ENCODE results near the gene CDH4.

CDH4 gene

DNA sequence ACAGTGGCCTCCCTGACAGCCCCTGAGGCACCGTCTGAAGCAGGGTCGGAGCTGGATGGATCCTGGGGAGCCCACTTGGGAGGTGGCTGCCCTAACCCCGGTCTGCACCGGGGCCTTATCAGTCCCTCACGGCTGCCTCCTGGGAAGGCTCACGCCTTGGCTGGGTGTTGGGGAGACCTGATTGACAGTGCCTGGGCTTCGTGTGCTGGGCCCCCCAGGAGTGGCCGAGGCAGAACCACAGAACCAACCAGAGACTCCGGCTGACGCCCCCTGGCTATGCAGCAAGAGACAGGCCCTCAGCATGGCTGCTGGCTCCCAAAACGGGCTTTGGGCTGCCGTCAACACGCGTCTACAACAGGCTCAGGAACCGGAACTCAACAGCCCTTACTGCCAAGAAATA lies 594.0 kb downstream of the CDH4 start:
- WGBS, 2 donors (ENCODE audit: extremely low coverage in 2 of 2, insufficient read length in 2 of 2, insufficient replicate concordance in 1 of 2): no CpG with 5 or more reads among the region's 15 CpGs
- peaks cover 4 to 16% of the 10 kb centered on the region in 2 donors for H3K9me3 ChIP-seq (replicated peaks in 1 of 2; ENCODE audit: control insufficient read depth in 2 of 2, insufficient read depth in 1 of 2, low read depth in 1 of 2, low read length in 2 of 2)
- peak overlapping the region; percentile 40 for H3K18ac ChIP-seq (ENCODE audit: low read length)
- no peak overlapping the region for H3K4me3 ChIP-seq (ENCODE audit: low read length in 2 of 2)
- no peak overlapping the region for H2BK12ac ChIP-seq (ENCODE audit: low read length)
- H3K9ac ChIP-seq (ENCODE audit: low read depth, low read length, poor library complexity): no peak overlapping the region
- no peak overlapping the region for H4K8ac ChIP-seq (ENCODE audit: low read depth, low read length)
- no peaks in the 10 kb centered on the region for H3K79me1 ChIP-seq (ENCODE audit: low read depth, low read length)
- H3K4me1 ChIP-seq (ENCODE audit: control insufficient read depth in 2 of 2, insufficient read depth in 1 of 2, low read depth in 1 of 2, low read length in 2 of 2): peaks cover 17% of the 10 kb centered on the region in 2 donors
- H3K23ac ChIP-seq (ENCODE audit: low read depth, low read length, poor library complexity): no peak overlapping the region
- no peak overlapping the region for H3K27ac ChIP-seq (replicated peaks; ENCODE audit: low read length)
- no peak overlapping the region for H4K91ac ChIP-seq (ENCODE audit: low read depth, low read length, poor library complexity)
- DNase-seq (ENCODE audit: low spot score): no peak
- no peak overlapping the region for H2BK120ac ChIP-seq (ENCODE audit: low read depth, low read length)
- H3K14ac ChIP-seq (ENCODE audit: low read length): no peak overlapping the region
- H2BK5ac ChIP-seq (ENCODE audit: low read length): no peak overlapping the region
- H3K27me3 ChIP-seq (ENCODE audit: control insufficient read depth in 3 of 3, insufficient read depth in 3 of 3, low read depth in 1 of 3, low read length in 3 of 3): peaks cover 0 to 2% (median 0%) of the 10 kb centered on the region in 3 experiments
- no peak overlapping the region for H3K4me2 ChIP-seq (ENCODE audit: insufficient read depth, low read length, poor library complexity, severe bottlenecking)
- H2BK15ac ChIP-seq (ENCODE audit: low read length): no peak overlapping the region
- no peak overlapping the region for H3K4ac ChIP-seq (ENCODE audit: low read length)
- H2AFZ ChIP-seq (ENCODE audit: low read length): no peak overlapping the region
- H2AK5ac ChIP-seq (ENCODE audit: low read depth, low read length): peak overlapping the region; percentile 31
- no peaks in the 10 kb centered on the region for H3K36me3 ChIP-seq (replicated peaks in 1 of 2; ENCODE audit: control insufficient read depth in 2 of 2, insufficient read depth in 2 of 2, low read length in 2 of 2)

DNA sequence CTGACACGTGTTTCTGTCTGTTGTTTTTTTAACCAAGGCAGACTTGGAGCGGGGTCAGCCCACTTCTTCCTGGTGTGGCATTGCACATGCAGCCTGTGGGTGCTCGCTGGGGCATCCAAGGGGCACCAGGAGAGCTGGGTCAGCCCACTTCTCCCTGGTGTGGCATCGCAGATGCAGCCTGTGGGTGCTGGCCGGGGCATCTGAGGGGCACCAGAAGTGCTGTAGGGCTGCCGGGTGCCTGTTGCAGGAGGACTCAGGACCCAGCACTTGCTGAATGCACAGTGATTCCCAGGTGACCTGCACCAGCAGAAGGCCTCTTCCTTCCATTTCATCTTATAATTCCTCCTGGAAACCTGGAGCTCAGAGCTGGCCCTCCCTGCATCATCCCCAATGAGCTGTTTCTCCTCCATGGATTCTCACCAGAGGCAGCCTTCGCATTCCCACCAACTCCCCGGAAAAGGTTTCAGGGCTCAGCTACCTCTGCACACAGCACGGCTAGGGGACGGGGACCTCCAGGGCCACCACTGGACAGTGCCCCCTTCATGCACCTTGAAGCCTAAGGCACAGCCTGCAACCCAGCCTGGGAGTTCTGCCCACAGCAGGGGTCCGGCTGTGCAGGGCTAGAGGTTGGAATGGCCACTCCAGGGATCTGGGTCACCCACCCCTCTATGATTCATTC lies 594.8 kb downstream of the CDH4 start:
- H3K9me3 ChIP-seq (replicated peaks in 1 of 2; ENCODE audit: control insufficient read depth in 2 of 2, insufficient read depth in 1 of 2, low read depth in 1 of 2, low read length in 2 of 2): peaks cover 4 to 16% of the 10 kb centered on the region in 2 donors
- no CpG with 5 or more reads among the region's 11 CpGs for WGBS, 2 donors (ENCODE audit: extremely low coverage in 2 of 2, insufficient read length in 2 of 2, insufficient replicate concordance in 1 of 2)

DNA sequence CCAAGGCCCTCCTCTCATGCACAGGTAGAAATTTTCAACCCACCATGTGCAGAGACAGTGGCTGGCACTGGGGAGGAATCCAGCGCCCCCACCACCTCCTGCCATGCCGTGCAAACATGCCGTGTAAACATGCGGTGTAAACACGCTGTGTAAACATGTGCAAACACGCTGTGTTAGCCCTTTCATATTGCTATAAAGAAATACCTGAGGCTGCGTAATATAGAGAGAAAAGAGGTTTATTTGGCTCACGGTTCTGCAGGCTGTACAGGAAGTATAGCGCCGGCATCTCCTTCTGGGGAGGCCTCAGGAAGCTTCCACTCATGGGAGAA lies 595.3 kb downstream of the CDH4 start:
- H2BK120ac ChIP-seq (ENCODE audit: low read depth, low read length): no peak overlapping the region
- no peak overlapping the region for H3K4me2 ChIP-seq (ENCODE audit: insufficient read depth, low read length, poor library complexity, severe bottlenecking)
- no peak overlapping the region for H3K27ac ChIP-seq (replicated peaks; ENCODE audit: low read length)
- no peak overlapping the region for H4K8ac ChIP-seq (ENCODE audit: low read depth, low read length)
- peaks cover 4 to 16% of the 10 kb centered on the region in 2 donors for H3K9me3 ChIP-seq (replicated peaks in 1 of 2; ENCODE audit: control insufficient read depth in 2 of 2, insufficient read depth in 1 of 2, low read depth in 1 of 2, low read length in 2 of 2)
- H3K36me3 ChIP-seq (replicated peaks in 1 of 2; ENCODE audit: control insufficient read depth in 2 of 2, insufficient read depth in 2 of 2, low read length in 2 of 2): no peaks in the 10 kb centered on the region
- H2AFZ ChIP-seq (ENCODE audit: low read length): no peak overlapping the region
- H3K79me1 ChIP-seq (ENCODE audit: low read depth, low read length): no peaks in the 10 kb centered on the region
- no peak overlapping the region for H3K4me3 ChIP-seq (ENCODE audit: low read length in 2 of 2)
- no CpG with 5 or more reads among the region's 10 CpGs for WGBS, 2 donors (ENCODE audit: extremely low coverage in 2 of 2, insufficient read length in 2 of 2, insufficient replicate concordance in 1 of 2)
- no peak overlapping the region for H3K14ac ChIP-seq (ENCODE audit: low read length)
- H2BK15ac ChIP-seq (ENCODE audit: low read length): no peak overlapping the region
- no peak for DNase-seq (ENCODE audit: low spot score)
- no peak overlapping the region for H3K23ac ChIP-seq (ENCODE audit: low read depth, low read length, poor library complexity)
- peaks cover 0 to 2% (median 0%) of the 10 kb centered on the region in 3 experiments for H3K27me3 ChIP-seq (ENCODE audit: control insufficient read depth in 3 of 3, insufficient read depth in 3 of 3, low read depth in 1 of 3, low read length in 3 of 3)
- H2AK5ac ChIP-seq (ENCODE audit: low read depth, low read length): no peak overlapping the region
- H3K18ac ChIP-seq (ENCODE audit: low read length): no peak overlapping the region
- H3K4ac ChIP-seq (ENCODE audit: low read length): no peak overlapping the region
- peak overlapping the region; percentile 20 for H2BK5ac ChIP-seq (ENCODE audit: low read length)
- no peak overlapping the region for H3K9ac ChIP-seq (ENCODE audit: low read depth, low read length, poor library complexity)
- peaks cover 17 to 21% of the 10 kb centered on the region in 2 donors for H3K4me1 ChIP-seq (ENCODE audit: control insufficient read depth in 2 of 2, insufficient read depth in 1 of 2, low read depth in 1 of 2, low read length in 2 of 2)
- H4K91ac ChIP-seq (ENCODE audit: low read depth, low read length, poor library complexity): no peak overlapping the region
- H2BK12ac ChIP-seq (ENCODE audit: low read length): no peak overlapping the region

More for the DNA sequence above, 594.8 kb downstream of the CDH4 start:
- Histone ChIP-seq H3K4ac (ENCODE audit: low read length) (no peak overlapping the region), H3K4me1 (ENCODE audit: control insufficient read depth in 2 of 2, insufficient read depth in 1 of 2, low read depth in 1 of 2, low read length in 2 of 2) (peaks cover 17 to 21% of the 10 kb centered on the region in 2 donors), H4K8ac (ENCODE audit: low read depth, low read length) (no peak overlapping the region), H2BK120ac (ENCODE audit: low read depth, low read length) (no peak overlapping the region), H3K14ac (ENCODE audit: low read length) (no peak overlapping the region), H3K36me3 (replicated peaks in 1 of 2; ENCODE audit: control insufficient read depth in 2 of 2, insufficient read depth in 2 of 2, low read length in 2 of 2) (no peaks in the 10 kb centered on the region), H3K23ac (ENCODE audit: low read depth, low read length, poor library complexity) (no peak overlapping the region), H3K4me3 (ENCODE audit: low read length in 2 of 2) (no peak overlapping the region), H2BK12ac (ENCODE audit: low read length) (no peak overlapping the region), H2AK5ac (ENCODE audit: low read depth, low read length) (no peak overlapping the region), H2BK15ac (ENCODE audit: low read length) (no peak overlapping the region), H3K9ac (ENCODE audit: low read depth, low read length, poor library complexity) (no peak overlapping the region), H3K27ac (replicated peaks; ENCODE audit: low read length) (no peak overlapping the region), H3K27me3 (ENCODE audit: control insufficient read depth in 3 of 3, insufficient read depth in 3 of 3, low read depth in 1 of 3, low read length in 3 of 3) (peaks cover 0 to 2% (median 0%) of the 10 kb centered on the region in 3 experiments), H3K79me1 (ENCODE audit: low read depth, low read length) (no peaks in the 10 kb centered on the region), H2AFZ (ENCODE audit: low read length) (no peak overlapping the region), H2BK5ac (ENCODE audit: low read length) (peak overlapping the region; percentile 20), H3K4me2 (ENCODE audit: insufficient read depth, low read length, poor library complexity, severe bottlenecking) (no peak overlapping the region), H3K18ac (ENCODE audit: low read length) (peak overlapping the region; percentile 22), H4K91ac (ENCODE audit: low read depth, low read length, poor library complexity) (no peak overlapping the region)
- DNase-seq (ENCODE audit: low spot score): no peak

DNA sequence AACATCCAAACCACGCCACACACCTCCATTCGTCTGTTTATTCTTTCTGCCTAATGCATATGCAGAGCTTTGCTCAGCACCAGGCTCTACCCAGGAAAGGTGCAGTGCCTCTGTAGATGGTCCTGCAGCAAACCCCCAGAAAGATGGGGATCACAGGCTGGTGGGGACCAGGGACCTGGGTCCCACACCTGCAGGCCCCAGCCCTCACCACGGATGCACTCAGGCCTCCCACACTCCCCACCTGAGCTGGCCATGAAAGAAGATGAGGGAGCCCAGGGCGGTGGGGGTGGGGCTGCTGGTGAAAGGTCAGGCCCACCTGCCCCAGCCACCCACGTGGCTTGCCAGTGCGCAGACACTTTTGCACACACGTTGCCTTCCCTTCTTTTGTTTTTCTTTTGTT lies 595.9 kb downstream of the CDH4 start:
- Histone ChIP-seq H2AK5ac (ENCODE audit: low read depth, low read length) (no peak overlapping the region), H2BK12ac (ENCODE audit: low read length) (no peak overlapping the region), H2BK15ac (ENCODE audit: low read length) (no peak overlapping the region), H2BK120ac (ENCODE audit: low read depth, low read length) (no peak overlapping the region), H2BK5ac (ENCODE audit: low read length) (peak overlapping the region; percentile 47), H3K9ac (ENCODE audit: low read depth, low read length, poor library complexity) (no peak overlapping the region), H3K36me3 (replicated peaks in 1 of 2; ENCODE audit: control insufficient read depth in 2 of 2, insufficient read depth in 2 of 2, low read length in 2 of 2) (no peaks in the 10 kb centered on the region), H3K4me3 (ENCODE audit: low read length in 2 of 2) (no peak overlapping the region), H3K4me1 (ENCODE audit: control insufficient read depth in 2 of 2, insufficient read depth in 1 of 2, low read depth in 1 of 2, low read length in 2 of 2) (peaks cover 17 to 21% of the 10 kb centered on the region in 2 donors), H3K23ac (ENCODE audit: low read depth, low read length, poor library complexity) (no peak overlapping the region), H4K8ac (ENCODE audit: low read depth, low read length) (no peak overlapping the region), H3K4me2 (ENCODE audit: insufficient read depth, low read length, poor library complexity, severe bottlenecking) (no peak overlapping the region), H3K79me1 (ENCODE audit: low read depth, low read length) (no peaks in the 10 kb centered on the region), H3K27ac (replicated peaks; ENCODE audit: low read length) (no peak overlapping the region), H2AFZ (ENCODE audit: low read length) (no peak overlapping the region), H3K14ac (ENCODE audit: low read length) (no peak overlapping the region), H3K4ac (ENCODE audit: low read length) (no peak overlapping the region), H3K18ac (ENCODE audit: low read length) (no peak overlapping the region), H4K91ac (ENCODE audit: low read depth, low read length, poor library complexity) (no peak overlapping the region), H3K27me3 (ENCODE audit: control insufficient read depth in 3 of 3, insufficient read depth in 3 of 3, low read depth in 1 of 3, low read length in 3 of 3) (peaks cover 0 to 2% (median 0%) of the 10 kb centered on the region in 3 experiments), H3K9me3 (replicated peaks in 1 of 2; ENCODE audit: control insufficient read depth in 2 of 2, insufficient read depth in 1 of 2, low read depth in 1 of 2, low read length in 2 of 2) (peaks cover 4 to 16% of the 10 kb centered on the region in 2 donors)
- DNase-seq (ENCODE audit: low spot score): no peak
- WGBS, 2 donors (ENCODE audit: extremely low coverage in 2 of 2, insufficient read length in 2 of 2, insufficient replicate concordance in 1 of 2): no CpG with 5 or more reads among the region's 7 CpGs
